HCT116 (cell line): ENCODE results near the gene RAP1A. TPM values are rescaled to one million over a fixed set of nuclear protein-coding genes. Genes with fewer than 3 reads are reported as not detected.

ENCODE experiments used
- ATAC-seq: fragments of 200-7000 bp; cut with Tn5 transposase; 2 replicates; pipeline ENCODE4 v1.9.1; 2020; ENCODE audit warnings: mild to moderate bottlenecking, moderate library complexity
- BruUV-seq: library from RNA; stranded (reverse); fragments of 400-500 nt; replicated peaks from 2 replicates; lab custom pipeline; 2021; lab: Mats Ljungman, UMichigan
- CTCF ChIA-PET: fragments of 300-600 bp; sonication (Branson Sonifier 250); formaldehyde crosslinking; loops from one replicate; lab custom pipeline; 2021; ENCODE audit warnings: antibody characterized with exemption; lab: Charles Lee
- POLR2A ChIA-PET: fragments of 300-600, 350-600 bp; sonication (Branson Sonifier 250); formaldehyde crosslinking; loops from one replicate; lab custom pipeline; 2021; ENCODE audit warnings: antibody characterized with exemption; lab: Charles Lee
- RAD21 ChIA-PET, 2 experiments: fragments of 300-600 bp; sonication (Branson Sonifier 250); formaldehyde crosslinking; loops; one replicate each; lab custom pipeline; 2023; ENCODE audit warnings: low total read pairs in 2 of 2; ENCODE audit not compliant: uncharacterized antibody in 2 of 2, unreplicated experiment in 2 of 2, low non-redundant PET in 1 of 2; lab: Charles Lee
- DNase-seq: peaks from one replicate; pipeline ENCODE4 v3.0.0-alpha.2; 2010; ENCODE audit warnings: low read depth, low spot score
- H2AFZ ChIP-seq: fragments of 200-600 bp; shearing (Covaris generic), sonication (generic); 2 replicates; pipeline ENCODE4 v1.6.1; 2017; ENCODE audit warnings: low read depth, mixed run types, mixed read lengths, antibody characterized with exemption, low read length; ENCODE audit not compliant: poor library complexity, severe bottlenecking
- H3K27ac ChIP-seq: 2 replicates; pipeline ENCODE4 v1.5.1; 2012; ENCODE audit warnings: low read depth, low read length
- H3K27me3 ChIP-seq: fragments of 200-600 bp; sonication (generic); 2 replicates; pipeline ENCODE4 v1.6.1; 2016; ENCODE audit warnings: mixed run types, low read length, mixed read lengths; ENCODE audit not compliant: insufficient read depth
- H3K36me3 ChIP-seq, 2 experiments: fragments of 200-500 bp in 1 of 2; fragments of 200-600 bp in 1 of 2; sonication (Bioruptor generic) in 1 of 2; sonication (generic) in 1 of 2; 2 replicates each; pipeline versions ENCODE4 v1.5.1 to v1.6.1; 2014 to 2016; ENCODE audit warnings: low read length in 2 of 2, inconsistent platforms in 1 of 2, mixed read lengths in 1 of 2, mixed run types in 1 of 2; ENCODE audit not compliant: insufficient read depth in 2 of 2, control insufficient read depth in 1 of 2
- H3K4me1 ChIP-seq, 2 experiments: fragments of 200-600 bp in 1 of 2; sonication (generic) in 1 of 2; 2 replicates each; pipeline versions ENCODE4 v1.5.1 to v1.6.1; 2012 to 2017; ENCODE audit warnings: low read length in 2 of 2, inconsistent platforms in 1 of 2, mild to moderate bottlenecking in 1 of 2, mixed read lengths in 1 of 2, mixed run types in 1 of 2, moderate library complexity in 1 of 2; ENCODE audit not compliant: insufficient read depth in 2 of 2, control insufficient read depth in 1 of 2
- H3K4me2 ChIP-seq: fragments of 200-600 bp; sonication (generic); 2 replicates; pipeline ENCODE4 v1.6.1; 2017; ENCODE audit warnings: mixed run types, low read length, mixed read lengths
- H3K4me3 ChIP-seq, 2 experiments: fragments of 200-600 bp in 1 of 2; sonication (generic) in 1 of 2; replicated peaks in 1 of 2; 2 replicates each; pipeline ENCODE4 v1.5.1; 2011 to 2016; ENCODE audit warnings: low read length in 2 of 2, control low read depth in 1 of 2, low read depth in 1 of 2, mild to moderate bottlenecking in 1 of 2, mixed read lengths in 1 of 2, mixed run types in 1 of 2
- H3K79me2 ChIP-seq: fragments of 200-600 bp; sonication (generic); 2 replicates; pipeline ENCODE4 v1.6.1; 2017; ENCODE audit warnings: mild to moderate bottlenecking, mixed run types, low read length, moderate library complexity, mixed read lengths; ENCODE audit not compliant: insufficient read depth
- H3K9ac ChIP-seq: fragments of 200-600 bp; sonication (generic); 2 replicates; pipeline ENCODE4 v1.6.1; 2016; ENCODE audit warnings: low read length, mixed read lengths
- H3K9me2 ChIP-seq: fragments of 200-600 bp; sonication (generic), shearing (Covaris generic); 2 replicates; pipeline ENCODE4 v1.6.1; 2017; ENCODE audit warnings: mixed run types, mild to moderate bottlenecking, moderate library complexity; ENCODE audit not compliant: insufficient read depth
- H3K9me3 ChIP-seq, 2 experiments: fragments of 200-500 bp in 1 of 2; fragments of 200-600 bp in 1 of 2; sonication (Bioruptor generic) in 1 of 2; sonication (generic) in 1 of 2; 2 replicates each; pipeline ENCODE4 v1.6.1; 2014 to 2017; ENCODE audit warnings: low read length in 2 of 2, mixed read lengths in 2 of 2, inconsistent platforms in 1 of 2, low read depth in 1 of 2, mild to moderate bottlenecking in 1 of 2, mixed run types in 1 of 2, moderate library complexity in 1 of 2; ENCODE audit not compliant: control insufficient read depth in 1 of 2, insufficient read depth in 1 of 2
- H4K20me1 ChIP-seq: fragments of 200-600 bp; sonication (generic), shearing (Covaris generic); 2 replicates; pipeline ENCODE4 v1.6.1; 2017; ENCODE audit warnings: mixed run types, mild to moderate bottlenecking, moderate library complexity; ENCODE audit not compliant: insufficient read depth
- ATF3 ChIP-seq: IDR thresholded peaks from 2 replicates; pipeline ENCODE4 v1.6.1; 2012
- CBX3 ChIP-seq: IDR thresholded peaks from 2 replicates; pipeline ENCODE4 v1.6.1; 2012; ENCODE audit warnings: low read depth
- EZH2phosphoT487 ChIP-seq: fragments of 200-600 bp; IDR thresholded peaks from 2 replicates; pipeline ENCODE4 v1.6.1; 2018; ENCODE audit warnings: antibody characterized with exemption, borderline replicate concordance
- JUND ChIP-seq: IDR thresholded peaks from 2 replicates; pipeline ENCODE4 v1.6.1; 2012
- POLR2A ChIP-seq: IDR thresholded peaks from 2 replicates; pipeline ENCODE4 v1.7.0; 2011; ENCODE audit warnings: borderline replicate concordance; ENCODE audit not compliant: insufficient read depth, insufficient read length; ENCODE audit errors: extremely low read depth
- POLR2AphosphoS5 ChIP-seq: IDR thresholded peaks from 2 replicates; pipeline ENCODE4 v1.6.1; 2011; ENCODE audit warnings: mild to moderate bottlenecking, low read depth, low read length, moderate library complexity
- RAD21 ChIP-seq: IDR thresholded peaks from 2 replicates; pipeline ENCODE4 v1.6.1; 2012; ENCODE audit warnings: low read depth, mild to moderate bottlenecking
- REST ChIP-seq: IDR thresholded peaks from 2 replicates; pipeline ENCODE4 v1.6.1; 2012; ENCODE audit warnings: low read depth
- SIN3A ChIP-seq: IDR thresholded peaks from 2 replicates; pipeline ENCODE4 v1.6.1; 2012; ENCODE audit warnings: low read depth
- SP1 ChIP-seq: IDR thresholded peaks from 2 replicates; pipeline ENCODE4 v1.6.1; 2012; ENCODE audit warnings: low read depth
- TCF7L2 ChIP-seq: IDR thresholded peaks from 2 replicates; pipeline ENCODE4 v1.7.0; 2011; ENCODE audit warnings: borderline replicate concordance, inconsistent platforms; ENCODE audit not compliant: insufficient read depth, insufficient read length; ENCODE audit errors: extremely low read depth
- YY1 ChIP-seq: IDR thresholded peaks from 2 replicates; pipeline ENCODE4 v1.6.1; 2011; ENCODE audit warnings: low read length, low read depth, moderate library complexity, mild to moderate bottlenecking; ENCODE audit not compliant: insufficient replicate concordance; ENCODE audit errors: extremely low read depth
- ZBTB33 ChIP-seq: IDR thresholded peaks from 2 replicates; pipeline ENCODE4 v1.6.1; 2011; ENCODE audit warnings: mild to moderate bottlenecking, low read length, moderate library complexity; ENCODE audit not compliant: insufficient replicate concordance; ENCODE audit errors: extremely low read depth
- ZFX ChIP-seq: fragments of 450-650 bp; IDR thresholded peaks from 2 replicates; pipeline ENCODE4 v1.6.1; 2017
- ZNF274 ChIP-seq: fragments of 200-500 bp; sonication (Bioruptor generic); IDR thresholded peaks from 2 replicates; pipeline ENCODE4 v1.6.1; 2014; ENCODE audit warnings: mild to moderate bottlenecking, low read depth, low read length, inconsistent platforms
- intact Hi-C: fragments of 100-400 bp; cut with micrococcal nuclease; formaldehyde crosslinking; loops from 2 replicates; pipeline ENCODE4 v1.10.0; 2022
- total RNA-seq: library from RNA; stranded (reverse); gene quantifications from one replicate; pipeline ENCODE4 v1.2.1, GENCODE V29; 2021; ENCODE audit not compliant: unreplicated experiment

The RAP1A gene
- total RNA-seq, 1 experiment from 2014 or later: 46.2 TPM

- TF ChIP-seq ZBTB33: no peak
Observed at GRCh38 chr1:111604931-111605330, 14.7 kb upstream of the RAP1A start (continued).

GRCh38 chr1:111605576-111605975, 14.0 kb upstream of the RAP1A start:
- H3K4me3 ChIP-seq: no peak overlapping the region
- intact Hi-C loops: no loop called here
- no peak overlapping the region for H3K9ac ChIP-seq
- H3K9me3 ChIP-seq: no peaks in the 10 kb centered on the region
- no peak overlapping the region for H2AFZ ChIP-seq
- H3K36me3 ChIP-seq: no peaks in the 10 kb centered on the region
- no peak overlapping the region for H3K27ac ChIP-seq
- POLR2A ChIA-PET: interaction anchor here (0.6 kb wide), 1 partner anchor 14 kb away, joined by 6 read pairs; the partner anchor contains the start of gene RAP1A
- H3K79me2 ChIP-seq: no peaks in the 10 kb centered on the region
- no peaks in the 10 kb centered on the region for H3K4me1 ChIP-seq
- no peaks in the 10 kb centered on the region for H3K9me2 ChIP-seq
- RAD21 ChIA-PET: no interaction called here
- CTCF ChIA-PET: no interaction called here
- no peak for DNase-seq
- no peak overlapping the region for H3K4me2 ChIP-seq
- no peaks in the 10 kb centered on the region for H4K20me1 ChIP-seq
- H3K27me3 ChIP-seq: no peaks in the 10 kb centered on the region
- BruUV-seq: no TSS peak
- no peak for ATAC-seq
- TF ChIP-seq POLR2AphosphoS5 (no peak), YY1 (no peak), TCF7L2 (no peak), RAD21 (no peak), SIN3A (no peak), POLR2A (no peak), REST (no peak), ZBTB33 (no peak), ATF3 (no peak), EZH2phosphoT487 (no peak), ZNF274 (no peak), ZFX (no peak), SP1 (no peak), JUND (no peak), CBX3 (no peak)
